GM12878 (cell line): ENCODE measurements around the gene PPP1R13B.

Experiments used
- EGR1 ChIP-seq, 2 experiments: IDR thresholded peaks; 1 replicate in 1 of 2; 2 replicates in 1 of 2; pipeline ENCODE4 v1.6.1; 2011 to 2012; ENCODE audit warnings: low read depth in 2 of 2, low read length in 2 of 2, borderline replicate concordance in 1 of 2, mild to moderate bottlenecking in 1 of 2, moderate library complexity in 1 of 2
- EZH2 ChIP-seq: IDR thresholded peaks from 2 replicates; pipeline ENCODE4 v1.6.1; 2012; ENCODE audit warnings: low read depth, mild to moderate bottlenecking, control low read depth, inconsistent platforms, low read length, borderline replicate concordance; ENCODE audit not compliant: control insufficient read depth
- GABPA ChIP-seq: IDR thresholded peaks from 2 replicates; pipeline ENCODE4 v1.6.1; 2014; ENCODE audit warnings: antibody characterized with exemption, low read depth, mild to moderate bottlenecking, inconsistent platforms
- NBN ChIP-seq: fragments of 450-650 bp; IDR thresholded peaks from 2 replicates; pipeline ENCODE4 v1.6.1; 2016
- PML ChIP-seq: IDR thresholded peaks from 2 replicates; pipeline ENCODE4 v1.6.1; 2012; ENCODE audit warnings: low read length, inconsistent platforms
- TF ChIP-seq, protein P1 (sequence below): IDR thresholded peaks from 2 replicates; pipeline ENCODE4 v1.6.1; 2012; ENCODE audit warnings: low read depth, low read length, improper control_type of control experiment

DNA sequence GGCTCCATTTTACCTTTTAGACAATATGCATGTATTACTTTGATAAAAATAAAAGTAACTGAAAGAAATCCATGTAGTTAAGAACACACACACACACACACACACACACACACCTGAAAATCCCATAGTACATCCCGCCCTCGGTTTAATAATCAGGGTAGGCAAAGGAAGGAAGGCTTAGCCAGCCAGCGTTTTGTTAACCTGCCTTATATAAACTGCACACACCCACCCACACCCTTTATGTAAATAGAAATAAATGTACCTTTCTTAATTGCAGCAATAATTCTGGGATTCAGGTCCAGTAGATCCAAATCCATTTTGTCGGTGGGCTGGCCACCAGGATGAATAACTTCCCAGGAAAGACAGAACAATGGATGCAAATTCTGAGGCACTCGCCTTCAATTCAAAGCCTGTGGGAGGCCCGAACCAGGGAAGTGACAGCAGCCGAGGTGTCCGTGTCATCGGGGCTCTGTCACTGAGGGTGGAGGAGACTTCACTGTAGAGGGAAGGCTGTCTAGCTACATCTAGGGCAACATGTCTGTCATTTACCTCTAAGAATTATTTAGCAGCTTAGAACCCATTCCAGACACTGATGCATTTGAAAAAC lies 136.5 kb downstream of the PPP1R13B start:
- TF ChIP-seq GABPA (no peak), NBN (no peak), EZH2 (no peak), PML (no peak), EGR1 (IDR thresholded peaks at IDR 0.05; ENCODE audit: borderline replicate concordance in 1 of 2, low read depth in 2 of 2, low read length in 2 of 2) (no peak)
- TF ChIP-seq, protein P1, sequence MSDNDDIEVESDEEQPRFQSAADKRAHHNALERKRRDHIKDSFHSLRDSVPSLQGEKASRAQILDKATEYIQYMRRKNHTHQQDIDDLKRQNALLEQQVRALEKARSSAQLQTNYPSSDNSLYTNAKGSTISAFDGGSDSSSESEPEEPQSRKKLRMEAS, result no peak
